Stimulated activated CD4-positive, alpha-beta T cell treated with anti-CD3 and anti-CD28 coated beads, Interleukin-4, amount 100 ng/mL, for 1 hour (primary cell): ENCODE data around the gene MYRIP.
"Not testable (repeated sequence)": the region's sequence is repeated elsewhere in the genome, so short reads cannot be mapped to it uniquely, and the experiment has no call there.

Experiments used
- DNase-seq: peaks from one replicate; pipeline ENCODE4 v3.0.0-alpha.2; 2020

Gene MYRIP

GRCh38 chr3:39808467-39809180, 785 bp upstream of the MYRIP start:
- no peak for DNase-seq

GRCh38 chr3:39809995-39810595, 686 bp downstream of the MYRIP start:
- no peak for DNase-seq

- DNase-seq, result no peak
Measured at GRCh38 chr3:39810647-39811161, 1.3 kb downstream of the MYRIP start.

- DNase-seq, result no peak
Measured at GRCh38 chr3:39811561-39811960, 2.2 kb downstream of the MYRIP start.

GRCh38 chr3:39812537-39812936, 3.1 kb downstream of the MYRIP start:
- no peak for DNase-seq

GRCh38 chr3:39814007-39814406, 4.6 kb downstream of the MYRIP start:
- DNase-seq, result no peak

- no peak for DNase-seq
Measured at GRCh38 chr3:39819899-39820298, 10.5 kb downstream of the MYRIP start.

GRCh38 chr3:39833764-39834163, 24.4 kb downstream of the MYRIP start:
- DNase-seq, result not testable (repeated sequence)

GRCh38 chr3:39839484-39839883, 30.1 kb downstream of the MYRIP start:
- DNase-seq, result no peak

GRCh38 chr3:39843440-39843839, 34.0 kb downstream of the MYRIP start:
- no peak for DNase-seq

GRCh38 chr3:39848365-39848764, 39.0 kb downstream of the MYRIP start:
- no peak for DNase-seq

- no peak for DNase-seq
Measured at GRCh38 chr3:39849992-39850715, 40.7 kb downstream of the MYRIP start.

GRCh38 chr3:39850716-39851032, 41.3 kb downstream of the MYRIP start:
- DNase-seq, result no peak

- no peak for DNase-seq
Measured at GRCh38 chr3:39855517-39855916, 46.1 kb downstream of the MYRIP start.

GRCh38 chr3:39869890-39870289, 60.5 kb downstream of the MYRIP start:
- no peak for DNase-seq

- no peak for DNase-seq
Measured at GRCh38 chr3:39870706-39871105, 61.3 kb downstream of the MYRIP start.

- no peak for DNase-seq
Measured at GRCh38 chr3:39879581-39879980, 70.2 kb downstream of the MYRIP start.

- no peak for DNase-seq
Measured at GRCh38 chr3:39882111-39882510, 72.7 kb downstream of the MYRIP start.

GRCh38 chr3:39892068-39892467, 82.7 kb downstream of the MYRIP start:
- DNase-seq, result no peak

- DNase-seq, result no peak
Measured at GRCh38 chr3:39896184-39896583, 86.8 kb downstream of the MYRIP start.

- DNase-seq, result no peak
Measured at GRCh38 chr3:39900462-39901002, 91.1 kb downstream of the MYRIP start.

GRCh38 chr3:39903253-39903652, 93.8 kb downstream of the MYRIP start:
- DNase-seq, result no peak

GRCh38 chr3:39905788-39906187, 96.4 kb downstream of the MYRIP start:
- DNase-seq, result no peak

GRCh38 chr3:39907981-39908380, 98.6 kb downstream of the MYRIP start:
- DNase-seq, result no peak
